Astrocyte (in vitro differentiated cells and primary cell): ENCODE data around the gene CTRB2. TPM values are rescaled to one million over a fixed set of nuclear protein-coding genes. Genes with fewer than 3 reads are reported as not detected.

ENCODE experiments used
- DNase-seq: peaks from one replicate; pipeline ENCODE4 v3.0.0-alpha.2; 2010; ENCODE audit warnings: low read depth
- FAIRE-seq: peaks from 2 replicates; lab custom pipeline; 2011; peaks lifted over from hg19 to GRCh38; lab: Jason Lieb, UNC
- H2AFZ ChIP-seq: 2 replicates; pipeline ENCODE4 v1.6.0; 2012; ENCODE audit warnings: low read depth, low read length, inconsistent platforms
- H3K27ac ChIP-seq: 2 replicates; pipeline ENCODE4 v1.5.1; 2011; ENCODE audit warnings: low read depth, low read length, inconsistent platforms
- H3K27me3 ChIP-seq: 2 replicates; pipeline ENCODE4 v1.6.0; 2011; ENCODE audit warnings: low read length, inconsistent platforms; ENCODE audit not compliant: insufficient read depth
- H3K36me3 ChIP-seq: 2 replicates; pipeline ENCODE4 v1.5.1; 2011; ENCODE audit warnings: low read length, inconsistent platforms; ENCODE audit not compliant: insufficient read depth
- H3K4me1 ChIP-seq: 2 replicates; pipeline ENCODE4 v1.5.1; 2011; ENCODE audit warnings: low read length, inconsistent platforms; ENCODE audit not compliant: insufficient read depth
- H3K4me2 ChIP-seq: 2 replicates; pipeline ENCODE4 v1.6.0; 2012; ENCODE audit warnings: low read length, inconsistent platforms
- H3K4me3 ChIP-seq: 2 replicates; pipeline ENCODE4 v1.5.1; 2011; ENCODE audit warnings: low read depth, mild to moderate bottlenecking, low read length, inconsistent platforms; ENCODE audit not compliant: insufficient read depth
- H3K79me2 ChIP-seq: 2 replicates; pipeline ENCODE4 v1.6.0; 2012; ENCODE audit warnings: mild to moderate bottlenecking, low read length, inconsistent platforms; ENCODE audit not compliant: insufficient read depth
- H3K9ac ChIP-seq: 2 replicates; pipeline ENCODE4 v1.6.0; 2012; ENCODE audit warnings: mild to moderate bottlenecking, low read length, inconsistent platforms
- H3K9me3 ChIP-seq: 2 replicates; pipeline ENCODE4 v1.5.1; 2012; ENCODE audit warnings: low read depth, mild to moderate bottlenecking, low read length, inconsistent platforms; ENCODE audit not compliant: insufficient read depth
- H4K20me1 ChIP-seq: 2 replicates; pipeline ENCODE4 v1.6.0; 2012; ENCODE audit warnings: low read length, inconsistent platforms; ENCODE audit not compliant: insufficient read depth
- H3K27ac Mint-ChIP-seq: one replicate; pipeline ENCODE4 v1.8.0; 2021; ENCODE audit warnings: mild to moderate bottlenecking, mixed read lengths; ENCODE audit not compliant: unreplicated experiment
- H3K27me3 Mint-ChIP-seq: one replicate; pipeline ENCODE4 v1.8.0; 2021; ENCODE audit warnings: low read depth, mixed read lengths; ENCODE audit not compliant: unreplicated experiment
- H3K36me3 Mint-ChIP-seq: one replicate; pipeline ENCODE4 v1.8.0; 2021; ENCODE audit warnings: low read depth, mixed read lengths; ENCODE audit not compliant: unreplicated experiment
- H3K4me1 Mint-ChIP-seq: one replicate; pipeline ENCODE4 v1.8.0; 2021; ENCODE audit warnings: low read depth, mixed read lengths; ENCODE audit not compliant: unreplicated experiment
- H3K4me3 Mint-ChIP-seq: one replicate; pipeline ENCODE4 v1.8.0; 2021; ENCODE audit warnings: mild to moderate bottlenecking, moderate library complexity, mixed read lengths; ENCODE audit not compliant: unreplicated experiment
- H3K9me3 Mint-ChIP-seq: one replicate; pipeline ENCODE4 v1.8.0; 2021; ENCODE audit warnings: mild to moderate bottlenecking, mixed read lengths; ENCODE audit not compliant: unreplicated experiment
- EZH2 ChIP-seq: IDR thresholded peaks from 2 replicates; pipeline ENCODE4 v1.6.1; 2012; ENCODE audit warnings: mild to moderate bottlenecking, low read length, inconsistent platforms; ENCODE audit not compliant: insufficient read depth
- total RNA-seq: library from RNA; stranded (reverse); gene quantifications from 2 replicates; pipeline ENCODE4 v1.2.1, GENCODE V29; 2021
- TF ChIP-seq, protein P1 (sequence below): IDR thresholded peaks from 2 replicates; pipeline ENCODE4 v1.5.1; 2011; ENCODE audit warnings: low read depth, mild to moderate bottlenecking, inconsistent platforms, low read length, moderate library complexity; ENCODE audit not compliant: insufficient read depth

Gene CTRB2
- total RNA-seq, 1 donor from 2014 or later: 0.43 TPM

- H3K36me3 Mint-ChIP-seq: no peaks in the 10 kb centered on the region
- Histone ChIP-seq H3K4me3 (no peak overlapping the region), H3K9me3 (no peaks in the 10 kb centered on the region), H3K27ac (no peak overlapping the region), H3K4me2 (no peak overlapping the region), H4K20me1 (no peaks in the 10 kb centered on the region), H3K27me3 (no peaks in the 10 kb centered on the region), H3K79me2 (no peaks in the 10 kb centered on the region), H3K36me3 (no peaks in the 10 kb centered on the region), H3K4me1 (peaks cover 3% of the 10 kb centered on the region), H2AFZ (no peak overlapping the region), H3K9ac (no peak overlapping the region)
- no peak for TF ChIP-seq EZH2
- TF ChIP-seq, protein P1, sequence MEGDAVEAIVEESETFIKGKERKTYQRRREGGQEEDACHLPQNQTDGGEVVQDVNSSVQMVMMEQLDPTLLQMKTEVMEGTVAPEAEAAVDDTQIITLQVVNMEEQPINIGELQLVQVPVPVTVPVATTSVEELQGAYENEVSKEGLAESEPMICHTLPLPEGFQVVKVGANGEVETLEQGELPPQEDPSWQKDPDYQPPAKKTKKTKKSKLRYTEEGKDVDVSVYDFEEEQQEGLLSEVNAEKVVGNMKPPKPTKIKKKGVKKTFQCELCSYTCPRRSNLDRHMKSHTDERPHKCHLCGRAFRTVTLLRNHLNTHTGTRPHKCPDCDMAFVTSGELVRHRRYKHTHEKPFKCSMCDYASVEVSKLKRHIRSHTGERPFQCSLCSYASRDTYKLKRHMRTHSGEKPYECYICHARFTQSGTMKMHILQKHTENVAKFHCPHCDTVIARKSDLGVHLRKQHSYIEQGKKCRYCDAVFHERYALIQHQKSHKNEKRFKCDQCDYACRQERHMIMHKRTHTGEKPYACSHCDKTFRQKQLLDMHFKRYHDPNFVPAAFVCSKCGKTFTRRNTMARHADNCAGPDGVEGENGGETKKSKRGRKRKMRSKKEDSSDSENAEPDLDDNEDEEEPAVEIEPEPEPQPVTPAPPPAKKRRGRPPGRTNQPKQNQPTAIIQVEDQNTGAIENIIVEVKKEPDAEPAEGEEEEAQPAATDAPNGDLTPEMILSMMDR: no peak
- peaks cover 5% of the 10 kb centered on the region for H3K27me3 Mint-ChIP-seq
- H3K4me3 Mint-ChIP-seq: no peak overlapping the region
- no peak overlapping the region for H3K27ac Mint-ChIP-seq
- DNase-seq (no peak), FAIRE-seq (no peak)
- no peaks in the 10 kb centered on the region for H3K9me3 Mint-ChIP-seq
- peaks cover 2% of the 10 kb centered on the region for H3K4me1 Mint-ChIP-seq
Observed at GRCh38 chr16:75203667-75204409, 3.1 kb downstream of the CTRB2 start.

DNA sequence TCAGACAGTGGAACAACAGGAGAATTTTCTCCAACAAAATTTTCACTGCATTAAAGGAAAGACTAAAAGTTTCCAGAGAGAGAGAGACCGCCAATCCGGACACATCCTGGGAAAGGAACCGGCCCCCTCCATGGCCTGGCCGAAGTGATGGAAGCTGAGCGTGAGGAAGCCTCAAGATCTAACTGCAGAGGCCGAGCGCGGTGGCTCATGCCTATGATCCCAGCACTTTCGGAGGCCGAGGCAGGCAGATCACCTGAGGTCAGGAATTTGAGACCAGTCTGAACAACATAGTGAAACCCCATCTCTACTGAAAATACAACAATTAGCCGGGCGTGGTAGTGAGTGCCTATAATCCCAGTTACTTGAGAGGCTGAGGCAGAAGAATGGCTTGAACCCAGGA lies 3.9 kb downstream of the CTRB2 start:
- no peak overlapping the region for H3K4me2 ChIP-seq
- FAIRE-seq (no peak), DNase-seq (no peak)
- no peaks in the 10 kb centered on the region for H3K27me3 ChIP-seq
- TF ChIP-seq, protein P1: no peak
- Mint-ChIP-seq H3K9me3 (no peaks in the 10 kb centered on the region), H3K27ac (no peak overlapping the region), H3K4me1 (no peaks in the 10 kb centered on the region), H3K27me3 (peaks cover 5% of the 10 kb centered on the region), H3K36me3 (no peaks in the 10 kb centered on the region), H3K4me3 (no peak overlapping the region)
- H3K9me3 ChIP-seq: no peaks in the 10 kb centered on the region
- no peak overlapping the region for H3K4me3 ChIP-seq
- H4K20me1 ChIP-seq: no peaks in the 10 kb centered on the region
- H3K27ac ChIP-seq: no peak overlapping the region
- H3K4me1 ChIP-seq: peaks cover 3% of the 10 kb centered on the region
- no peaks in the 10 kb centered on the region for H3K79me2 ChIP-seq
- no peak overlapping the region for H3K9ac ChIP-seq
- no peaks in the 10 kb centered on the region for H3K36me3 ChIP-seq
- no peak overlapping the region for H2AFZ ChIP-seq

GRCh38 chr16:75202069-75202590 lies 4.8 kb downstream of the CTRB2 start:
- Histone ChIP-seq H3K27me3 (no peaks in the 10 kb centered on the region), H4K20me1 (no peaks in the 10 kb centered on the region), H3K9ac (no peak overlapping the region), H3K9me3 (no peaks in the 10 kb centered on the region), H3K4me3 (no peak overlapping the region), H3K4me1 (peaks cover 3% of the 10 kb centered on the region), H3K79me2 (no peaks in the 10 kb centered on the region), H3K27ac (no peak overlapping the region), H3K36me3 (no peaks in the 10 kb centered on the region), H2AFZ (no peak overlapping the region), H3K4me2 (no peak overlapping the region)
- DNase-seq (no peak), FAIRE-seq (no peak)
- Mint-ChIP-seq H3K4me3 (no peak overlapping the region), H3K27ac (no peak overlapping the region), H3K9me3 (no peaks in the 10 kb centered on the region), H3K27me3 (peaks cover 5% of the 10 kb centered on the region), H3K4me1 (no peaks in the 10 kb centered on the region), H3K36me3 (no peaks in the 10 kb centered on the region)
- TF ChIP-seq, protein P1: no peak
- no peak for TF ChIP-seq EZH2
